GM19193 (cell line): ENCODE results near the gene ARHGAP25.

Experiments used
- POLR2A ChIP-seq: IDR thresholded peaks from 4 replicates; pipeline ENCODE4 v1.6.1; 2011; ENCODE audit not compliant: insufficient read depth, insufficient read length; ENCODE audit errors: extremely low read depth

Gene ARHGAP25, protein sequence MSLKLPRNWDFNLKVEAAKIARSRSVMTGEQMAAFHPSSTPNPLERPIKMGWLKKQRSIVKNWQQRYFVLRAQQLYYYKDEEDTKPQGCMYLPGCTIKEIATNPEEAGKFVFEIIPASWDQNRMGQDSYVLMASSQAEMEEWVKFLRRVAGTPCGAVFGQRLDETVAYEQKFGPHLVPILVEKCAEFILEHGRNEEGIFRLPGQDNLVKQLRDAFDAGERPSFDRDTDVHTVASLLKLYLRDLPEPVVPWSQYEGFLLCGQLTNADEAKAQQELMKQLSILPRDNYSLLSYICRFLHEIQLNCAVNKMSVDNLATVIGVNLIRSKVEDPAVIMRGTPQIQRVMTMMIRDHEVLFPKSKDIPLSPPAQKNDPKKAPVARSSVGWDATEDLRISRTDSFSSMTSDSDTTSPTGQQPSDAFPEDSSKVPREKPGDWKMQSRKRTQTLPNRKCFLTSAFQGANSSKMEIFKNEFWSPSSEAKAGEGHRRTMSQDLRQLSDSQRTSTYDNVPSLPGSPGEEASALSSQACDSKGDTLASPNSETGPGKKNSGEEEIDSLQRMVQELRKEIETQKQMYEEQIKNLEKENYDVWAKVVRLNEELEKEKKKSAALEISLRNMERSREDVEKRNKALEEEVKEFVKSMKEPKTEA

DNA sequence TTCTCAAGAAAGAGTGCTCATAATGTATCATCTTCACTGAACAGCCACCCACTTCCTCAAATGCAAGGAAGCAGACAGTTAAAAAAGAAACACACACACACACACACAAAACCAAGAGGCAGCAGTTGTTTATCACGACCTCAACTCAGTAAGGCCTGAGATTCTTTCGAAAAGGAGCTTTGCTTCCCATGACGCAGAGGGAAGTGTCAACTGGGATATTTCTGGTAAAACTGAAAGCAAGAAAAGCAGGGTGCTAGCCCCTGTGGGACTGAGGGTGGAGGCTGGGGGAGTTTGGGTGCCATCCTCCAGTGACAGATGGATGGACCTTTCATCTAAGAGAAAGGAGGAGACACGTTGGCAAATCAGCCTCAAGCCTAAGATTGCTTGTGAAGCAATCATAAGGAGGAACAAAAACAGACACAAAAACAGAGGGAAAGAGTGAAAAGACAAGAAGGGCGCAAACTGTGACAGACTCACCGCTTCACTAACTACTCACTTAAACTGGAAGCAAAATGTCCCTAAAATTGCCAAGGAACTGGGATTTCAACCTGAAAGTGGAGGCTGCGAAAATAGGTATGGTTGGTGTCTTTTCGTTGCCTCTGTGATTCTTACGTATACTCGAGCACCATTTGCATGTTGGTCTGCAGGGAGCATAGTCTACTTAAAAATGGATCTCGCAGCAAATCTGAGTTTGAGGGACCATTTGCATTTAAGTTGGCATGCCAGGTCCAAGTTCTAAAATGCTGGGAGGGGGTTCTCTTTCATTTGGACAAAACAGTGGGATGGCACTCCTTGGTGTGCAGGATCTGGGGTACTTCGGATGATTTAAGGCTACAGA lies at the start of gene ARHGAP25:
ARHGAP25 (plus strand) TSS at position 124 of the 838 bp plus-strand sequence; CDS start at position 513, 389 bp downstream.
- TF ChIP-seq POLR2A = no peak

DNA sequence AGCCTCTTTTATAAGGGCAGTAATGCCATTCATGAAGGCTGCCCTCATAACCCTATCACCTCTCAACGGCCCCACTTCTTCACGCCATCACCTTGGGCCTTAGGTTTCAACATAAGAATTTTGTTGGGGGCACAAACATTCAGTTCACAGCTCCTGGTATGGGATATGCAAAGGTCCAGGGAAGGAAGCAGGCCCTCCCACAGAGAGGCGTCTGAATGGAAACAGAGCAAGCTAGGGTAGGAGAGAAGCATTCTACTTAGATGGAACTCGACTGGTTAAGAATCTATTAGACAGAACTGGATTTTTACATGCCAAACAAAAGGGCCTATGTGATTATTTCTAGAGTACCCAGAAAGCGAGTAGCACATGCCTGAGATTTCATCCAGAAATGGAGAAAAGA lies 48.4 kb upstream of the ARHGAP25 start:
- no peak for TF ChIP-seq POLR2A

DNA sequence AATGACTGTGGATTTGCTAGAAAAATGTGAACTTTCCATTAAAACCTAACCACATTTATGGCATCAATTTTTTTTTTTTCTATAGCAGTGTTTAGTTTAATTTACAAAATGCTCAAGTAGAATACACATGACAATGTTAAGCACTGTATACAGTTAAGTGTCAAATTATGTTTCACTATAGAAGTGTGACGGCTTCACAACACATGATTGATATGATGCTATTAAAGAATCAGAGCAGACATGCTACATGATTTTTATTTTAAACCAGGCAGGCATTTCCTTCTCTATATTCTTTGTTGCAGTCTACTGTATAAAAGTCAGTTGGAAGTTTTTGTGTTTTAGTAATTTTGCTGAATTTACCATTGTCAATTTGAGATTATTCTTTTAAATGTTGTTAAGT lies 47.6 kb upstream of the ARHGAP25 start:
- no peak for TF ChIP-seq POLR2A

DNA sequence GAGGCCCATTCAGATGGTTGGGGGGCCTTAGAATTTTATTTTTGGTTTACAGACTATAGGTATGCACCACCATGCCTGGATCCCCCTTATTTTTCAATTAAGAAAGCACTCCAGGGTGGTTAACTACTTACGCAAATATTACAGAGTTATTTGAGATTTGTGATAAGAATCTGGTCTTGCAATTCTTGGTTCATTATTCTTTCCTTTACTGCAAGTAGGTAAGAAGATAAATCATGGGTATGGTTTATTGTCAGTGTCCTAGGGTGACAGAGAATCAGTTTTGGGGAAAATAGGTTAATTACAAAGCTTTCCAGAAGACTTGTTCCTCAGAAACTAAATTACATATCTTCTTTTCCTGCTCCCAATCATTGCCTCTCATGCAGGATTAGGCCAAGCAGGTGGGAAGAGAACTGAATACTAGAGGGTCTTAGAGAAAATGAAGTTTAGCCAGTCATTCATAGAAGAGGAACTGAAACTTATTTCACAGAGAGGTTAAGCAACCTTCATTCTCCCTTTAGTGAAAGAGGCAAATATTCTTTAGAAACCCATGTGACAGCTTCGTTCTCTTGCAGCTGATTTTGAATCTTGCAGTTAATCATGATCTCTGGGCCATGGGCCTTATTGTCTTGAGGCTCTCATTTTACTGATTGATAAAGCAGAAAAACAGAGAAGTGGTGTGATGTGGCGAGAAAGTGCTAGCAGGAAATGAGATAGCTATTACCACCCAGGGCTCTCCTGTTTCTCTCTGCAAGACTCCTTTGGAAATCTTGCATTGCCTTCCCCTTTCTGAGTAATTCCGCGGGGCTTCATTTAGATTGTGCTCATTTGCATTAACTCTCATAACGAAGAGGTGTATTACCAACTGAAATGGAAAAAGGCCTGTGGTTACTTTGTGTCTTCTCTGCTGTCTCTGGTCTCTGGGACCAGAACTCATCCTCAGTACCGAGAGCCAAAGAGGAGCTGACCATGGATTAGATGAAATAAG lies 44.8 kb upstream of the ARHGAP25 start:
- no peak for TF ChIP-seq POLR2A

DNA sequence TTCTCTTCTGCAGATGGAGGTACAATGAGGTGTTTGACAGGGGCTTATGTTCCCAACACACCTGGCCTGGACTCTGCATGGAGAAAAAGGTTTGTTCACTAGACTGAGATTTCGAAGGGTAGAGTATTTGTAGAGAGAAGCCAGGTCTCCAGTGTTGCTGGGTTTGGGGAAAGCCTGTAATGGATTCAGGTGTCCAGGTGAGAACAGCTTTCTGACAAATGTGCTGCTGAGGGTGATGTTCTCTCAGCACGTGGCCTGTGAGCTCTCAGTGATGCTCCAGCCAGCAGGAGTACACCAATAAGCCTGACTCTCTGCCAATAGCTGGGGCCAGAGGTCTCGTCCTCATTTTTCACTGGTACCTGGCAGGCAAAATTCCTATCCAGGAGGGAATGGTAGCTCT lies 43.8 kb upstream of the ARHGAP25 start:
- no peak for TF ChIP-seq POLR2A

DNA sequence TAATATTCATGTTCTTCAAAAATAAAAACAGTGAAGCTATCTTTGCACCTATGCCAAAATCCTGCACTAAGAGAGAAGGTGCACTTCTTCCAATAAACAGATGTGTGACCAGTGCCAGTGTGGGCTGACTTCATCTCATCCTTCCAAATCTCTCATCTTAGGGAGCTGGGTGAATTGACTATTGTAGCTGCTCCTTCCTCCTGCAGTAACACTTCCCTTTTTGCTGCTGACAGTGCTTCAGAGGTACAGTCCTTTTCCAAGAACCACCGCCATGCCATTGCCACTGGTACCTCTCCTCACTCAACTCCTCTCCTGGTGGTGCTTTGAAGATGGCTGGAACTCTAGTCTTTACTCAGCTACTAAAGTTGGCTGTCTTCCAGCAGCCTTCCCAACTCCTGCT lies 42.1 kb upstream of the ARHGAP25 start:
- no peak for TF ChIP-seq POLR2A

DNA sequence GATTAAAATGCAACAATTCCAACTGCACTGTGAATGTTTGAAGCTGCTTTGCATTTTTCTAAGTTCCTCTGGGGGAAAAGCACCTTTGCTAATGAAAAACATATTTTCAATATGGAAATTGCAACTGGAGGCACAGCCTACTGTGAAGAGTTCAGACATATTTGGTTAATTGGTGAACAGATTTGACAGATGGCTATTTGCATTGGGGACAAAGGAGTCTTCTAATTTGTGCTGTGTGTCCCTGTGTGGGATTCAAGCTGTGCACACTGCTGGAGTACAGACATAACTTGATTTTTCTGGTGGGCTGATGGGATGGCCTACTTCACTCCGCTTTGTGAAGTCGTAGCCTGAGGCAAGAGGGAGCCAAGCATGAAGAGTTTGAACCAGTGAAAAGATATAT lies 40.7 kb upstream of the ARHGAP25 start:
- TF ChIP-seq POLR2A = no peak

DNA sequence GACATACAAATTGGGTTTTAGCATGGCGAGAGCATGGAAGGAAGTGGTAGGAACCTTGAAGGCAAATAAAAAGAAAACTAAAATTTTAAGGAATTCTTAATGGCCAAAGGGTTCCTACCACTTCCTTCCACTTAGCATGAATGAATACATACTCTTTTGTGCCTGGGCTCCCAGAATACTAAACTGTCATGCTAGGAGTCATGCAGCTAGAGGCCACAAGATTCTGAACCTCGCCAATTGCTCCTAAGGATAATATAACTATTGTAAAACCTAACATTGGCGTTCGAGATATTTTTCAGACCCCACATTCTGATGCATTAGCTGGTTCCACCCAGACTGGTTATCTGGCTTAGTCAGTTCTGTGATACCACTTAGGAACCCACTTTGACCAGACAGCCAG lies 38.6 kb upstream of the ARHGAP25 start:
- no peak for TF ChIP-seq POLR2A

DNA sequence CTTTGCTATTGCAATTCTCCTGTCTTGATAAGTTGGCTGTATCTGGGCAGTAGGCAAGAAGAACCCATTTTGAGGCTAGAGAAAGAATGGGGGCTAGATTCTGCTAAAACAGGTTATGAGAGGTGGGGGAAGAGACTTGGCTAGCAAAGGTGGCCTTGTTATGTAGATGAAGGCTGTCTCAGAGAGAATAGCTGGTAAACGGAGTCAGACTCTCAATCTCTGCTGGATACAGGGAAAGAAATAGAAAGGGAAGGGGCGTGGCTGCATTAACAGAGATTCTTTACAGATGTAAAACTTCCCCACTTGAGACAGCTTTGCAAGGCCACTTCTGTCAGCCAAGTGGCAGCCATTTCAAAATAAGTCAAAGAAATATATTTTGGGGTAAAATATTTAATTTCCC lies 38.1 kb upstream of the ARHGAP25 start:
- TF ChIP-seq POLR2A = no peak

DNA sequence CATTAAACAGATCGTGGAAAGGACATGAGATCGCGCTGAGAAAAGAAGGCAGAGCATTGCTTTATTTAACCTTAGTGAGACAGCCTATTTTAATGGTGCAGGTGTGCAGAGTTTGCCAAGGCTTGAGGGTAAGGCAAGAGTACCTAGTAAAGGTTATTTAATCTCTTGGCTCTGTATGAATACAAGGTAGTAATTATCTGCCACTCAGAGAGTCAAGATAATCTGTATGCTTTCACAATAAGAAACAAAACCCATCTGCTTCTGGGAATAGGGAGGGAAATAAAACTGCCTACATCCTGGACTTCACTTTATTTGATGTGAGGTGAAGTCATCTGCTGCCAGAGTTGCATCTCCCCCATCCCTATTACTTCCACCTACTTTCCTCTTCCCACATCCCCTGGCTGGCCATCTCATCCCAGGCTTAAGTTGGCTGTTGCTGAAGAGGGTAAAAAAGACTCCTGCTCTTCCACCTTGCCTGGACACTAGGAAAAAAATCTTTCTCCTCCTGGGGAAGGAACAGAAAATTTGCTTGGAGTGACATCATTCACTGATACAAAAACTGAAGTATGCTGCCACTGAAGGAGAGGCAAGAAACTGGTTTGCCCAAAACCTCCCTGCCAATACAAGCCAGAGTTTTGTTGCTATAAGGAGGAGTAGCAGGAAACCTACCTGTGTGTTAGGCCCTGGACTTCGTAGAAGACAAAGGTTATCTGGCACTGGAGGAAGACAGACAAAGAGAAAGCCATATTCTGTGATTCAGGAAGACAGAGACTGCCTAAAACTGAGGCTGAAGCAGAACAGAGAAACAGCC lies 35.8 kb upstream of the ARHGAP25 start:
- no peak for TF ChIP-seq POLR2A

DNA sequence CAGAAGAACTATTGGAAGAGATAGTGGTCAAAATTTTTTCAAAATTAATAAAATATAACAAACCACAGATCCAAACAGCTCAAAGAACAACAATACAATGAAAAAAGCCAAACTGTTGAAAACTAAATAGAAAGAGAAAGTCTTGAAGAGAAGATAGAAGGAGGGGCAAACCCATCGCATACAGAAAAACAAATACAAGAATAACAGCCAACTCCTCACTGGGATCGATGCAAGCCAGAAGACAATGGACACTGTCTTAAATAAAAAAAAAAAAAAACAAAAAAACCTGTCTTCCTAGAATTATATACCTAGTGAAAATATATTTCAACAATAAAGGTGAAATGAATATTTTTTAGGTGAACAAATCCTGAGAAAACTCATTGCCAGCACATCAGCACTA lies 34.1 kb upstream of the ARHGAP25 start:
- no peak for TF ChIP-seq POLR2A

DNA sequence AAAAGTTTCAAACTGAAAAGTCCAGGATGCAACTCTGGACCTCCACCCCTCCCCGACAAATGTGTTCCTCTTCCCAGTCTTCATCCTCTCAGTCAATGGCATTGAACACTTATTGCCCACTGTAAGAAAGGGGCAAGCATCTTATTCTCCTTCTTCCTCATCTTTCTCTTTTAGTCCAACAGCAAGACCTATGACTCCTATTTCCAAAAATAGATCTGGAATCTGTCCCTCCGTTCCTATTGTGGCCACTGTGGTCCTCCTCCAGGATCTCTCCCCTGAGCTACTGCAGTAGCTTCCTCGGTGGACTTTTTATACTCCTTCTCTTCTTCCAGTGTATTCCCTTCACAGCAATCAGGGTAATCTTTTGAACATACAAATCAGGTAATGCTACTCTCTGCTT lies 28.0 kb upstream of the ARHGAP25 start:
- TF ChIP-seq POLR2A = no peak

DNA sequence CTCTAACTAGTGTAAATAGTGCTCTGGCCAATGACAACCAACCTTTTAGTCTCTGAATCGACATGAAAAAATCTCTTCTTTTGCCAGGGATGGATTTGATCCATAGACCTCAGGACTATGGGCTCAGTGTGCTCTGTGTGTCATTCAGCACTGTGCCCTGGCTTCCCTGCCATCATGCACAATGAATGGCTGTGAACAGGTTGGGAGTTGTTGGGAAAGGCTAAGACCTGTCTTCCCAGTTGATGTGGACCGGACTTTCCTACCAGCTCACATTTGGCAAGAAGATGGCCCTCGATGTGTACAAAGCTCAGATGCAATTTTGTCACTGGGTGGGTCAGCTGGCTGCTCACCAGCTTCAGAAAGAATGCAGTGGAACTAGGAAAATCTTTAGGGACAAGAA lies 26.0 kb upstream of the ARHGAP25 start:
- TF ChIP-seq POLR2A = no peak

DNA sequence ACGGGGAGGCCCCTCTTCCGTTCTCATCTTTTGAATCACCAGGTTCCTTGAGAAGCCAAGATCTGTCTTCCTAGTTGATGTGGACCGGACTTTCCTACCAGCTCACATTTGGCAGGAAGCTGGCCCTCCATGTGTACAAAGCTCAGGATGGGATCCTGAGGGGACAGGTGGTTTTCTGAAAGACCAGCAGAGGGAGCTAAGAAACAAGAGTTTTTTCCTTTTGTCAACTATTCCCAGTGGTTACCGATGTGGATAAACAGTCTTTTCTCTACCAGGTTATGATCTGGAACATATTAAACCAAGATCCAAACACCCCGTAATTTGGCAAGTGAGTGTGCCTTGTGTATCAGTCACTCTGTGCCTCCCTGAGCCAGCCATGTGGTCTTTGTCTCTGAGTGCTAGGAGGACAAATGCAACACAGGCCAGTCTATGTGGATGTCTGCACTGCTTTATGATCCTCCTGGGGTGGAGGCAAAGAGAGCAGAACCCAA lies 25.1 kb upstream of the ARHGAP25 start:
- no peak for TF ChIP-seq POLR2A

DNA sequence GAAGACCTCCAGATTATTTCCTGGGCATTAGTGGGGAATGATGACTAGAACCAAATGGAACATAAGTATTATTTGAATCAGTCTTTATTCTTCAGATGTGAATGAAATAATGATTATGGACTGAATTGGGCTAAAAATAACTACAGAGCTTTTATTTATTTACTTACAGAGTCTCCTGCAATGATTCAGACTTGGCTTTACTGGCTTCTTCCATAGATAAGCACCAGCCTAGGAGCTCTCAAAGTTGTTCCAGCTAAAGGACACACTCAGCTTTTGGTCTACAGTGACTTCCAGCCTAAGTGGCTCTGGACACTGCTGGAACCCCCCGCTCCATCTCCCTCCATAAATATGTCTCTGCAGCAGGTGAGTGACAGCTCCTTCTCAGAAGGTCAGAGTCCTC lies 24.3 kb upstream of the ARHGAP25 start:
- no peak for TF ChIP-seq POLR2A
